ENCODE results near the gene OPA3.

DNA sequence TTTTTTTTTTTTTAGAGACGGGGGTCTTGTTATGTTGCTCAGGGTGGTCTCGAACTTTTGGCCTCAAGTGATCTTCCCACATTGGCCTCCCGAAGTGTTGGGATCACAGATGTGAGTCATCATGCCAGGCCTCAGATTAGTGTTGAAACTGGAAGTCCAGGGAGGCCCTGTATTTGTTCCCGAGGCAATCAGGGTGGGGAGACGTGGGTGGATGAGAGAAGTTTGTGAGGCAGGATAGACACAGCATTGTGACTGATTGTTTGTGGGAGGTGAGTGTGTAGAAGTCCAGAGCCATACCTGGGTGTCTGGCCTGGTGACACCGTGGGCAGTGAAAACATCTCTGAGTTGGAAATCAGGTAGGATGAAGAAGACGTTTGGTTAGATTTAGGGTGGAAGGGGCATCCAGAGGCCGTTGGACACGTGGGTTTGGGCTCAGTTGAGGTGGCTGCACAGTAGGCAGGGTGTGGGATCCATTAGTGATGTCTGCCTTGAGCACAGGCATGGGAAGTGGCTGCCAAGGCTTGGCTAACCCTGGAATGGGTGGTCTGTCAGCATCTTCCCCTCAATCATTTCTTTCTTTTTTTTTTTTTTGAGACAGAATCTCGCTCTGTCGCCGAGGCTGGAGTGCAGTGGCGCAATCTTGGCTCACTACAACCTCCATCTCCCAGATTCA lies 100.2 kb downstream of the OPA3 start:
- TF ChIP-seq EP300 (IDR thresholded peaks at IDR 0.05), result no peak
- TF ChIP-seq, protein P1, sequence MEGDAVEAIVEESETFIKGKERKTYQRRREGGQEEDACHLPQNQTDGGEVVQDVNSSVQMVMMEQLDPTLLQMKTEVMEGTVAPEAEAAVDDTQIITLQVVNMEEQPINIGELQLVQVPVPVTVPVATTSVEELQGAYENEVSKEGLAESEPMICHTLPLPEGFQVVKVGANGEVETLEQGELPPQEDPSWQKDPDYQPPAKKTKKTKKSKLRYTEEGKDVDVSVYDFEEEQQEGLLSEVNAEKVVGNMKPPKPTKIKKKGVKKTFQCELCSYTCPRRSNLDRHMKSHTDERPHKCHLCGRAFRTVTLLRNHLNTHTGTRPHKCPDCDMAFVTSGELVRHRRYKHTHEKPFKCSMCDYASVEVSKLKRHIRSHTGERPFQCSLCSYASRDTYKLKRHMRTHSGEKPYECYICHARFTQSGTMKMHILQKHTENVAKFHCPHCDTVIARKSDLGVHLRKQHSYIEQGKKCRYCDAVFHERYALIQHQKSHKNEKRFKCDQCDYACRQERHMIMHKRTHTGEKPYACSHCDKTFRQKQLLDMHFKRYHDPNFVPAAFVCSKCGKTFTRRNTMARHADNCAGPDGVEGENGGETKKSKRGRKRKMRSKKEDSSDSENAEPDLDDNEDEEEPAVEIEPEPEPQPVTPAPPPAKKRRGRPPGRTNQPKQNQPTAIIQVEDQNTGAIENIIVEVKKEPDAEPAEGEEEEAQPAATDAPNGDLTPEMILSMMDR (IDR thresholded peaks at IDR 0.05), result no peak

All from tibial nerve (tissue), 4 donors.